ENCODE measurements around the gene CTBP2.

Gene CTBP2

GRCh38 chr10:124952123-124952522, 208.2 kb downstream of the CTBP2 start:
- H4K20me1 ChIP-seq, result peaks cover 100% of the 10 kb centered on the region
- H3K27me3 ChIP-seq, result no peaks in the 10 kb centered on the region
- H3K27ac ChIP-seq, result no peak overlapping the region
- TF ChIP-seq Cebpa-rat (IDR thresholded peaks at IDR 0.05), result no peak
- H3K4me3 ChIP-seq, result no peak overlapping the region
- no peak overlapping the region for H3K4me2 ChIP-seq
- H3K9ac ChIP-seq, result no peak overlapping the region
- H3K36me3 ChIP-seq, result peaks cover 56% of the 10 kb centered on the region
- H3K9me3 ChIP-seq, result no peaks in the 10 kb centered on the region
- peaks cover 20% of the 10 kb centered on the region for H3K4me1 ChIP-seq

- peaks cover 100% of the 10 kb centered on the region for H4K20me1 ChIP-seq
- no peaks in the 10 kb centered on the region for H3K27me3 ChIP-seq
- H3K4me3 ChIP-seq, result no peak overlapping the region
- no peak overlapping the region for H3K9ac ChIP-seq
- no peak for TF ChIP-seq Cebpa-rat (IDR thresholded peaks at IDR 0.05)
- no peak overlapping the region for H3K4me2 ChIP-seq
- H3K9me3 ChIP-seq, result no peaks in the 10 kb centered on the region
- H3K27ac ChIP-seq, result no peak overlapping the region
- peaks cover 74% of the 10 kb centered on the region for H3K36me3 ChIP-seq
- no peaks in the 10 kb centered on the region for H3K4me1 ChIP-seq
Observed at GRCh38 chr10:124949543-124949942, 210.8 kb downstream of the CTBP2 start.

- no peak overlapping the region for H3K27ac ChIP-seq
- H3K9ac ChIP-seq, result no peak overlapping the region
- no peak overlapping the region for H3K4me2 ChIP-seq
- H3K27me3 ChIP-seq, result no peaks in the 10 kb centered on the region
- peaks cover 72% of the 10 kb centered on the region for H3K36me3 ChIP-seq
- H3K4me1 ChIP-seq, result no peaks in the 10 kb centered on the region
- TF ChIP-seq Cebpa-rat (IDR thresholded peaks at IDR 0.05), result no peak
- peaks cover 99% of the 10 kb centered on the region for H4K20me1 ChIP-seq
- H3K9me3 ChIP-seq, result no peaks in the 10 kb centered on the region
- H3K4me3 ChIP-seq, result no peak overlapping the region
Observed at GRCh38 chr10:124946945-124947344, 213.4 kb downstream of the CTBP2 start.

- no peak for TF ChIP-seq Cebpa-rat (IDR thresholded peaks at IDR 0.05)
- Histone ChIP-seq H3K9ac (no peak overlapping the region), H4K20me1 (peaks cover 99% of the 10 kb centered on the region), H3K9me3 (no peaks in the 10 kb centered on the region), H3K4me2 (no peak overlapping the region), H3K27ac (no peak overlapping the region), H3K4me1 (peaks cover 8% of the 10 kb centered on the region), H3K27me3 (no peaks in the 10 kb centered on the region), H3K36me3 (peaks cover 63% of the 10 kb centered on the region), H3K4me3 (no peak overlapping the region)
Observed at GRCh38 chr10:124944982-124945381, 215.4 kb downstream of the CTBP2 start.

- H3K9me3 ChIP-seq, result no peaks in the 10 kb centered on the region
- no peak for TF ChIP-seq Cebpa-rat (IDR thresholded peaks at IDR 0.05)
- H3K4me2 ChIP-seq, result no peak overlapping the region
- H3K27ac ChIP-seq, result no peak overlapping the region
- no peaks in the 10 kb centered on the region for H3K27me3 ChIP-seq
- H3K9ac ChIP-seq, result no peak overlapping the region
- H3K4me1 ChIP-seq, result peaks cover 16% of the 10 kb centered on the region
- H3K36me3 ChIP-seq, result peaks cover 48% of the 10 kb centered on the region
- no peak overlapping the region for H3K4me3 ChIP-seq
- H4K20me1 ChIP-seq, result peaks cover 99% of the 10 kb centered on the region
Observed at GRCh38 chr10:124943301-124944092, 216.9 kb downstream of the CTBP2 start.

- H3K4me1 ChIP-seq, result peaks cover 16% of the 10 kb centered on the region
- no peak overlapping the region for H3K4me2 ChIP-seq
- H3K9me3 ChIP-seq, result no peaks in the 10 kb centered on the region
- no peak overlapping the region for H3K9ac ChIP-seq
- peaks cover 38% of the 10 kb centered on the region for H3K36me3 ChIP-seq
- no peak for TF ChIP-seq Cebpa-rat (IDR thresholded peaks at IDR 0.05)
- no peak overlapping the region for H3K27ac ChIP-seq
- H4K20me1 ChIP-seq, result peaks cover 99% of the 10 kb centered on the region
- no peak overlapping the region for H3K4me3 ChIP-seq
- no peaks in the 10 kb centered on the region for H3K27me3 ChIP-seq
Observed at GRCh38 chr10:124942317-124943169, 217.8 kb downstream of the CTBP2 start.

GRCh38 chr10:124941823-124942222, 218.5 kb downstream of the CTBP2 start, which contains the start of gene ZRANB1:
ZRANB1 (plus strand) TSS chr10:124942123; CDS start chr10:124942494, 371 bp downstream.
- Histone ChIP-seq H3K4me1 (peaks cover 16% of the 10 kb centered on the region), H3K4me2 (no peak within 1 kb of the TSS), H4K20me1 (peaks cover 99% of the 10 kb centered on the region), H3K27me3 (no peaks in the 10 kb centered on the region), H3K36me3 (peaks cover 31% of the 10 kb centered on the region), H3K27ac (no peak within 1 kb of the TSS), H3K9me3 (no peaks in the 10 kb centered on the region), H3K4me3 (no peak within 1 kb of the TSS), H3K9ac (no peak within 1 kb of the TSS)
- TF ChIP-seq Cebpa-rat (IDR thresholded peaks at IDR 0.05), result no peak

GRCh38 chr10:124939290-124939689, 221.1 kb downstream of the CTBP2 start:
- Histone ChIP-seq H3K4me3 (no peak overlapping the region), H3K9me3 (no peaks in the 10 kb centered on the region), H4K20me1 (peaks cover 99% of the 10 kb centered on the region), H3K27ac (no peak overlapping the region), H3K4me2 (no peak overlapping the region), H3K4me1 (peaks cover 16% of the 10 kb centered on the region), H3K9ac (no peak overlapping the region), H3K27me3 (no peaks in the 10 kb centered on the region), H3K36me3 (peaks cover 15% of the 10 kb centered on the region)
- no peak for TF ChIP-seq Cebpa-rat (IDR thresholded peaks at IDR 0.05)

GRCh38 chr10:124936813-124937212, 223.6 kb downstream of the CTBP2 start:
- H3K4me1 ChIP-seq, result peaks cover 16% of the 10 kb centered on the region
- H3K9ac ChIP-seq, result no peak overlapping the region
- no peaks in the 10 kb centered on the region for H3K27me3 ChIP-seq
- no peak overlapping the region for H3K4me3 ChIP-seq
- peaks cover 100% of the 10 kb centered on the region for H4K20me1 ChIP-seq
- H3K27ac ChIP-seq, result no peak overlapping the region
- H3K4me2 ChIP-seq, result no peak overlapping the region
- no peak for TF ChIP-seq Cebpa-rat (IDR thresholded peaks at IDR 0.05)
- H3K9me3 ChIP-seq, result peaks cover 8% of the 10 kb centered on the region
- peaks cover 10% of the 10 kb centered on the region for H3K36me3 ChIP-seq

GRCh38 chr10:124935946-124936345, 224.4 kb downstream of the CTBP2 start:
- no peak for TF ChIP-seq Cebpa-rat (IDR thresholded peaks at IDR 0.05)
- no peaks in the 10 kb centered on the region for H3K27me3 ChIP-seq
- H3K36me3 ChIP-seq, result peaks cover 19% of the 10 kb centered on the region
- no peak overlapping the region for H3K4me2 ChIP-seq
- H4K20me1 ChIP-seq, result peaks cover 100% of the 10 kb centered on the region
- H3K9me3 ChIP-seq, result peaks cover 17% of the 10 kb centered on the region
- H3K27ac ChIP-seq, result no peak overlapping the region
- no peak overlapping the region for H3K4me3 ChIP-seq
- no peak overlapping the region for H3K9ac ChIP-seq
- H3K4me1 ChIP-seq, result peaks cover 16% of the 10 kb centered on the region

Measured in BLaER1 (cell line).